ENCODE data around the gene DRD4.
"Not testable (repeated sequence)": the region's sequence is repeated elsewhere in the genome, so short reads cannot be mapped to it uniquely, and the experiment has no call there.

DRD4 gene

GRCh38 chr11:686451-687243, 49.6 kb downstream of the DRD4 start:
- no peak for DNase-seq

GRCh38 chr11:687751-688150, 50.7 kb downstream of the DRD4 start:
- DNase-seq, result no peak

- DNase-seq, result no peak
Measured at GRCh38 chr11:688681-689080, 51.6 kb downstream of the DRD4 start.

- DNase-seq, result no peak
Measured at GRCh38 chr11:689625-690024, 52.6 kb downstream of the DRD4 start.

- DNase-seq, result not testable (repeated sequence)
Measured at GRCh38 chr11:690244-690643, 53.2 kb downstream of the DRD4 start.

All from activated CD4-positive, alpha-beta T cell treated with anti-CD3 and anti-CD28 coated beads for 1 hour (primary cell).